ENCODE data around the gene ZNF827. TPM values are rescaled to one million over a fixed set of nuclear protein-coding genes. Genes with fewer than 3 reads are reported as not detected.

The ZNF827 gene
- total and polyA plus RNA-seq, 2 donors: 10.2 to 12.1 TPM

DNA sequence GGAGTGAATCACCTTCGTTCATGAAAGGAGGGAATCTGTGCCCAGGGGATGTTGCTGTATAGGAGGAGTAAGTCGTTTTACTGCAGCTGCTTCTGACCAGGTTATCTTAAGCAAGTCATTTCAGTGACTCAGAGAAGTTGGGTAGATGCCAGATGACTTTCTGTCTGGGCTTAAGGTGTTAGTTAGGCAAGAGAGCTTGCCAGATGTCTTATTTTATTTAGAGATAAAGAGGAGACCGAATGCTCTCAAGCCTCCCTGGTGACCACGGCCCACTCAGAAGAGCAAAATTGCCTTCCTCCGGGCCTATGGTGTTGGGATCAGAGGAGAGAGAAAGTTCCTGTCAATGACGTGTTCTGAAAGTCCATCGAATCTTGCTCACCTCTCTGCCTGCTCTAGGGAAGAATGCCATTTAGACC is 16.3 kb upstream of the ZNF827 start:
- no peak for DNase-seq (ENCODE audit: low read depth in 6 of 9, low spot score in 9 of 9)
- 92% methylated on average over 7 of the region's 7 CpGs for WGBS
- Histone ChIP-seq H3K4me1 (ENCODE audit: control insufficient read depth in 2 of 2, insufficient read depth in 2 of 2, low read length in 2 of 2) (no peaks in the 10 kb centered on the region), H3K27me3 (ENCODE audit: control insufficient read depth in 2 of 2, insufficient read depth in 1 of 2, low read length in 1 of 2) (no peaks in the 10 kb centered on the region), H3K36me3 (ENCODE audit: control insufficient read depth in 2 of 2, insufficient read depth in 2 of 2, low read length in 1 of 2) (no peaks in the 10 kb centered on the region), H3K4me3 (ENCODE audit: low read length in 2 of 2) (no peak overlapping the region), H3K27ac (ENCODE audit: low read depth in 1 of 2, low read length in 1 of 2) (no peak overlapping the region), H3K9me3 (ENCODE audit: control insufficient read depth in 2 of 2, insufficient read depth in 1 of 2, low read length in 1 of 2) (no peaks in the 10 kb centered on the region)

DNA sequence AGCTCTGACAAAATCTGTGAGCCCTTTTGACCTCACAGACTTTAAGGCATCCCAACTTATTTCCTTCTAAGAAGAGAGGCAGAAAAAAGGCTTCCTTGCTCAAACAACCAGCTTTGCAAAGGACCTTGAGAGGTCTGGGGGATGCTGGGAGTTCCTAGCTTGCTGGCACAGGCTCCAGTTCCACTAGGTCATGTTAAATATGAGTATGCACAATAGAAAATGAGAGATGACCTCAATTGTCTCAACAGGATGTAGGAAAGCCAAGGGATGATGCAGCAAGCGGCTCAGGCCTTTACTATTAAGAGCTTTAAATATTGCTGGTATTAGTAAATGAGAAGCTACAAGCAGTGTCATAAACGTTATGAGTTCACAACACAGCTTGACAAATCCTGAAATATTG is 13.3 kb upstream of the ZNF827 start:
- no peak overlapping the region for H3K27ac ChIP-seq (ENCODE audit: low read depth in 1 of 2, low read length in 1 of 2)
- H3K36me3 ChIP-seq (ENCODE audit: control insufficient read depth in 2 of 2, insufficient read depth in 2 of 2, low read length in 1 of 2): no peaks in the 10 kb centered on the region
- no peak overlapping the region for H3K4me3 ChIP-seq (ENCODE audit: low read length in 2 of 2)
- H3K9me3 ChIP-seq (ENCODE audit: control insufficient read depth in 2 of 2, insufficient read depth in 1 of 2, low read length in 1 of 2): no peaks in the 10 kb centered on the region
- 90% methylated on average over 2 of the region's 2 CpGs for WGBS
- H3K4me1 ChIP-seq (ENCODE audit: control insufficient read depth in 2 of 2, insufficient read depth in 2 of 2, low read length in 2 of 2): no peaks in the 10 kb centered on the region
- no peak for DNase-seq (ENCODE audit: low read depth in 6 of 9, low spot score in 9 of 9)
- no peaks in the 10 kb centered on the region for H3K27me3 ChIP-seq (ENCODE audit: control insufficient read depth in 2 of 2, insufficient read depth in 1 of 2, low read length in 1 of 2)

DNA sequence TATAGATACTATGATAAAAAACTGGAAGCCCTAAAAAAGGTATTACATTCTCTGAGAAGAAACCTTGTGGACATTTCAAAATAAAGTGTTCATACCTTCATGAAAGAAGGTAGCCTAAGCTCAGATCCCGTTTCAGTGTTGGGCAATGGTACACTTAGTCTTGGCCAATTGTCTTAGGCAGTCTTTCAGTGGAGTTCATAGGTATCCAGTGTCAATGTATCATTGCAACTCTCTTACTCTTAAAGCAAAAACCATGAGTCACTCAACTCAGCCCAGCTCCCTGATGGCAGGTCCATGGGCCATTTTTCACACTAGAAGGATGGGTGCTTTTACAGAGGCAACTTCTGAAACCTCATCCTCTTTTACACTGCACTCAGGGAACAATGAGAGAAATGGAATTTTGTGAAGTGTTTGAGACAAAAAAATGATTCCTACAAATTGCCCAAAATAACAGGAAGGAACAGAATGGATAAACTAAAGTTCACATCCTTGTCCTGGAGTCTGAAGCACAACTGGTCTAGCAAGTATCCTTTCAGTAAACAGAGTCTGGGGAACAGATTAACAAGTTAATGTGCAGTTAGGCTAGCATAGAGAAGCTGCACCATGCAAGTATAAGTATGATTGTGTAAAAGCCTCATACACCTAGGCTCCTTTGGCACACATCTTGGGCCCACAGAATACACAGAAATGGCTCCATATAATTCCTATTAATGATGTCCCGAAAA is 7.0 kb upstream of the ZNF827 start:
- no peaks in the 10 kb centered on the region for H3K27me3 ChIP-seq (ENCODE audit: control insufficient read depth in 2 of 2, insufficient read depth in 1 of 2, low read length in 1 of 2)
- H3K27ac ChIP-seq (ENCODE audit: low read depth in 1 of 2, low read length in 1 of 2): no peak overlapping the region
- H3K4me3 ChIP-seq (ENCODE audit: low read length in 2 of 2): no peak overlapping the region
- no peaks in the 10 kb centered on the region for H3K36me3 ChIP-seq (ENCODE audit: control insufficient read depth in 2 of 2, insufficient read depth in 2 of 2, low read length in 1 of 2)
- H3K4me1 ChIP-seq (ENCODE audit: control insufficient read depth in 2 of 2, insufficient read depth in 2 of 2, low read length in 2 of 2): no peaks in the 10 kb centered on the region
- no peak for DNase-seq (ENCODE audit: low read depth in 6 of 9, low spot score in 9 of 9)
- 97% methylated on average over 2 of the region's 2 CpGs for WGBS
- H3K9me3 ChIP-seq (ENCODE audit: control insufficient read depth in 2 of 2, insufficient read depth in 1 of 2, low read length in 1 of 2): no peaks in the 10 kb centered on the region

DNA sequence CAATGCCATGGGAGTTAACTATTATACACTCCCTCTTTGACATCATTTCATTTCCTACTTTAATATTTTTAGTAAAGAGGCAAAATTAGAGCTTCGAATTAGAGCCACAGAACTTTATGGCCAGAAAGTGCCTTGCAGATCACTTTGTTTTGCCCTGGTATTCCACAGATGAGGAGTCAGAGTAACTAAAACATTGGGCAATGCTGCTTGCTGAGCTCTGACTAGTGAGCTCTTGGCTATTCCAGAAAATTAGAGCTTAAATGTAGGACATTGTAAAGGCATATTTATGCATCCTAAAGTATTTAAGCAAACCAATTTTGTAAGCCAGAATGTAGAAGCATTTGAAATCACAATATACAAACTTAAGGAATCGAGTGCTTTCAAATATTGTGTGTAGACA is 6.3 kb upstream of the ZNF827 start:
- no peaks in the 10 kb centered on the region for H3K4me1 ChIP-seq (ENCODE audit: control insufficient read depth in 2 of 2, insufficient read depth in 2 of 2, low read length in 2 of 2)
- H3K4me3 ChIP-seq (ENCODE audit: low read length in 2 of 2): no peak overlapping the region
- DNase-seq (ENCODE audit: low read depth in 6 of 9, low spot score in 9 of 9): no peak
- no peaks in the 10 kb centered on the region for H3K36me3 ChIP-seq (ENCODE audit: control insufficient read depth in 2 of 2, insufficient read depth in 2 of 2, low read length in 1 of 2)
- no peak overlapping the region for H3K27ac ChIP-seq (ENCODE audit: low read depth in 1 of 2, low read length in 1 of 2)
- WGBS: 98% methylated on average over 2 of the region's 2 CpGs
- no peaks in the 10 kb centered on the region for H3K9me3 ChIP-seq (ENCODE audit: control insufficient read depth in 2 of 2, insufficient read depth in 1 of 2, low read length in 1 of 2)
- no peaks in the 10 kb centered on the region for H3K27me3 ChIP-seq (ENCODE audit: control insufficient read depth in 2 of 2, insufficient read depth in 1 of 2, low read length in 1 of 2)

- Histone ChIP-seq H3K9me3 (ENCODE audit: control insufficient read depth in 2 of 2, insufficient read depth in 1 of 2, low read length in 1 of 2) (peaks cover 0 to 1% of the 10 kb centered on the region in 2 donors), H3K4me1 (ENCODE audit: control insufficient read depth in 2 of 2, insufficient read depth in 2 of 2, low read length in 2 of 2) (peaks cover 3 to 16% of the 10 kb centered on the region in 2 donors), H3K36me3 (ENCODE audit: control insufficient read depth in 2 of 2, insufficient read depth in 2 of 2, low read length in 1 of 2) (no peaks in the 10 kb centered on the region), H3K27ac (ENCODE audit: low read depth in 1 of 2, low read length in 1 of 2) (no peak overlapping the region), H3K27me3 (ENCODE audit: control insufficient read depth in 2 of 2, insufficient read depth in 1 of 2, low read length in 1 of 2) (peaks cover 0 to 2% of the 10 kb centered on the region in 2 donors), H3K4me3 (ENCODE audit: low read length in 2 of 2) (no peak overlapping the region)
- DNase-seq (ENCODE audit: low read depth in 6 of 9, low spot score in 9 of 9): no peak
These were observed 1.2 kb upstream of the ZNF827 start for GRCh38 chr4:145939856-145940255.

- Histone ChIP-seq H3K36me3 (ENCODE audit: control insufficient read depth in 2 of 2, insufficient read depth in 2 of 2, low read length in 1 of 2) (no peaks in the 10 kb centered on the region), H3K27me3 (ENCODE audit: control insufficient read depth in 2 of 2, insufficient read depth in 1 of 2, low read length in 1 of 2) (peaks cover 0 to 2% of the 10 kb centered on the region in 2 donors), H3K27ac (ENCODE audit: low read depth in 1 of 2, low read length in 1 of 2) (no peak overlapping the region), H3K4me1 (ENCODE audit: control insufficient read depth in 2 of 2, insufficient read depth in 2 of 2, low read length in 2 of 2) (peaks cover 4 to 19% of the 10 kb centered on the region in 2 donors), H3K4me3 (ENCODE audit: low read length in 2 of 2) (no peak overlapping the region), H3K9me3 (ENCODE audit: control insufficient read depth in 2 of 2, insufficient read depth in 1 of 2, low read length in 1 of 2) (peaks cover 0 to 1% of the 10 kb centered on the region in 2 donors)
- peak in 1 of 9 donors; percentile 31 for DNase-seq (ENCODE audit: low read depth in 6 of 9, low spot score in 9 of 9)
- WGBS: 73% methylated on average over 2 of the region's 2 CpGs
These were observed 773 bp upstream of the ZNF827 start for GRCh38 chr4:145939441-145939750.

DNA sequence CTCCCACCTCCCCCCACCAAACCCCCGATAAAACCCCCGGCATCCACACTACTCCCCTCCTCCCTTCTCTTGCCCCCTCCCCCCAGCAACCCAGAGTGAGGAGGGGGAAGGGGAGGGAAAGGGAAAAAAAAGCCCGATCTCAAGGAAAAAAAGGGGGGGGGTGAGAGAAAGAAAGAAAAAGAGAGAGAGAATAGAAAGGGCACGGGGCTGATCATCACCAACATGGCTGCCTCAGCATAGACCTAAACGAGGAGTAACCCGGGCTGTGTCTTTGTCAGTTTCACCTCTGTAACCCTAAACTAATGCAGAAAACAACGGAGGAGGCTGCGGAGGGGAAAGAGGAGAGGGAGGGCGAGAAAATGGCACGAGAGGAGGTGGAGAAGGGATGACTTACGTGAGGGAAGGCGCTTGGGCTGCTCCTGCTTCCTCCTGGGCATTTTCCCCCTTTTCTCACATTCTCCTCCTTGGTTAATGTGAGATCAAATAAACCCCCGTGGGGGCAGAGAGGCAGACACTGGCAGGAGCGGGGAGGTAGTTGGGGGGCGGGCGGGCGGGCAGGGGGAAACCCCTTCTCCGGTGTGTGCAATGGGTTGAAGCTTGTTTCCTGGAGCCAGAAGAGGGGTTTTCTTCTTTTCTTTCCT is 532 bp downstream of the ZNF827 start:
- Histone ChIP-seq H3K36me3 (ENCODE audit: control insufficient read depth in 2 of 2, insufficient read depth in 2 of 2, low read length in 1 of 2) (no peaks in the 10 kb centered on the region), H3K9me3 (ENCODE audit: control insufficient read depth in 2 of 2, insufficient read depth in 1 of 2, low read length in 1 of 2) (peaks cover 0 to 1% of the 10 kb centered on the region in 2 donors), H3K4me1 (ENCODE audit: control insufficient read depth in 2 of 2, insufficient read depth in 2 of 2, low read length in 2 of 2) (peaks cover 5 to 21% of the 10 kb centered on the region in 2 donors), H3K27ac (ENCODE audit: low read depth in 1 of 2, low read length in 1 of 2) (peak overlapping the region; percentile 92 to 96), H3K27me3 (ENCODE audit: control insufficient read depth in 2 of 2, insufficient read depth in 1 of 2, low read length in 1 of 2) (peaks cover 0 to 2% of the 10 kb centered on the region in 2 donors), H3K4me3 (ENCODE audit: low read length in 2 of 2) (peak overlapping the region; percentile 70 to 98)
- DNase-seq (ENCODE audit: low read depth in 6 of 9, low spot score in 9 of 9): peak in 8 of 9 donors; percentile 54 to 83 (median 56)
- WGBS: under 1% methylated on average over 18 of the region's 18 CpGs

- Histone ChIP-seq H3K27me3 (ENCODE audit: control insufficient read depth in 2 of 2, insufficient read depth in 1 of 2, low read length in 1 of 2) (peaks cover 0 to 2% of the 10 kb centered on the region in 2 donors), H3K4me1 (ENCODE audit: control insufficient read depth in 2 of 2, insufficient read depth in 2 of 2, low read length in 2 of 2) (peaks cover 5 to 21% of the 10 kb centered on the region in 2 donors), H3K36me3 (ENCODE audit: control insufficient read depth in 2 of 2, insufficient read depth in 2 of 2, low read length in 1 of 2) (peaks cover 0 to 2% of the 10 kb centered on the region in 2 donors), H3K27ac (ENCODE audit: low read depth in 1 of 2, low read length in 1 of 2) (peak overlapping the region; percentile 94 to 96), H3K4me3 (ENCODE audit: low read length in 2 of 2) (peak overlapping the region; percentile 70 to 98), H3K9me3 (ENCODE audit: control insufficient read depth in 2 of 2, insufficient read depth in 1 of 2, low read length in 1 of 2) (peaks cover 0 to 1% of the 10 kb centered on the region in 2 donors)
- peak in 8 of 9 donors; percentile 33 to 83 (median 59) for DNase-seq (ENCODE audit: low read depth in 6 of 9, low spot score in 9 of 9)
- under 1% methylated on average over 95 of the region's 95 CpGs for WGBS
These were observed 1.4 kb downstream of the ZNF827 start for GRCh38 chr4:145936997-145937901.
